ENCODE data around the gene SERAC1. TPM values are rescaled to one million over a fixed set of nuclear protein-coding genes. Genes with fewer than 3 reads are reported as not detected.
A peak's percentile ranks its signal among the peaks of the same experiment; 100 is the strongest.

Gene SERAC1
- total and polyA plus RNA-seq, 7 donors: 3.6 to 15.0 (median 9.6) TPM

DNA sequence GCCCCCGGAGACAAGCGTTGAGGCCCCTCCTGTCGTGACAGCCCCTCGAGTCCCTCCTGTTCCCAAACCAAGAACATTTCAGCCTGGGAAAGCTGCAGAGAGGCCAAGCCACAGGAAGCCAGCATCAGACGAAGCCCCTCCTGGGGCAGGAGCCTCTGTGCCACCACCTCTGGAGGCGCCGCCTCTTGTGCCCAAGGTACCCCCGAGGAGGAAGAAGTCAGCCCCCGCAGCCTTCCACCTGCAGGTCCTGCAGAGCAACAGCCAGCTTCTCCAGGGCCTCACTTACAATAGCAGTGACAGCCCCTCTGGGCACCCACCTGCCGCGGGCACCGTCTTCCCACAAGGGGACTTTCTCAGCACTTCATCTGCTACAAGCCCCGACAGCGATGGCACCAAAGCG is 72.4 kb downstream of the SERAC1 start:
- H3K27ac ChIP-seq: no peak overlapping the region
- no peaks in the 10 kb centered on the region for H3K4me1 ChIP-seq
- no peak overlapping the region for H3K4me3 ChIP-seq
- no peaks in the 10 kb centered on the region for H3K27me3 ChIP-seq
- 96% methylated on average over 15 of the region's 15 CpGs for WGBS, 2 donors
- TF ChIP-seq, protein P1, sequence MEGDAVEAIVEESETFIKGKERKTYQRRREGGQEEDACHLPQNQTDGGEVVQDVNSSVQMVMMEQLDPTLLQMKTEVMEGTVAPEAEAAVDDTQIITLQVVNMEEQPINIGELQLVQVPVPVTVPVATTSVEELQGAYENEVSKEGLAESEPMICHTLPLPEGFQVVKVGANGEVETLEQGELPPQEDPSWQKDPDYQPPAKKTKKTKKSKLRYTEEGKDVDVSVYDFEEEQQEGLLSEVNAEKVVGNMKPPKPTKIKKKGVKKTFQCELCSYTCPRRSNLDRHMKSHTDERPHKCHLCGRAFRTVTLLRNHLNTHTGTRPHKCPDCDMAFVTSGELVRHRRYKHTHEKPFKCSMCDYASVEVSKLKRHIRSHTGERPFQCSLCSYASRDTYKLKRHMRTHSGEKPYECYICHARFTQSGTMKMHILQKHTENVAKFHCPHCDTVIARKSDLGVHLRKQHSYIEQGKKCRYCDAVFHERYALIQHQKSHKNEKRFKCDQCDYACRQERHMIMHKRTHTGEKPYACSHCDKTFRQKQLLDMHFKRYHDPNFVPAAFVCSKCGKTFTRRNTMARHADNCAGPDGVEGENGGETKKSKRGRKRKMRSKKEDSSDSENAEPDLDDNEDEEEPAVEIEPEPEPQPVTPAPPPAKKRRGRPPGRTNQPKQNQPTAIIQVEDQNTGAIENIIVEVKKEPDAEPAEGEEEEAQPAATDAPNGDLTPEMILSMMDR (IDR thresholded peaks at IDR 0.05): no peak
- TF ChIP-seq POLR2AphosphoS5 (IDR thresholded peaks at IDR 0.05): no peak
- no peak for TF ChIP-seq EP300 (IDR thresholded peaks at IDR 0.05)
- TF ChIP-seq POLR2A (IDR thresholded peaks at IDR 0.05): no peak
- no peak for DNase-seq
- H3K36me3 ChIP-seq: peaks cover 6 to 56% (median 20%) of the 10 kb centered on the region in 4 donors
- no peaks in the 10 kb centered on the region for H3K9me3 ChIP-seq
- intact Hi-C loops (cut with DNase I): no loop called here

DNA sequence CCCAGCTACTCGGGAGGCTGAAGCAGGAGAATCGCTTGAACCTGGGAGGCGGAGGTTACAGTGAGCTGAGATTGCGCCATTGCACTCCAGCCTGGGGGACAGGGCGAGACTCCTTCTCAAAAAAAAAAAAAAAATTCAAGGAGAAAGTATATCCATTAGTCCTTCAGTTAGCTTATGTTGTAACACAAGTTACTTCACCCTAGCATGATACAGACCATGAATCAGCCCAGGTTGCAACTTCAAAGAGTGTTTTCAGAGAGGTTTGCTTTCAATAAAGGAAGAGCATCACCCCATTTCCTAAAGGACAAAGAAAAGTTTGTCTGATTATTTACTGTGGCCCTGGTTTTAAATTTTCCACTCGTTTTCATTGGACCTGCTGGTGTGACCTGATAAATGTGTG is 73.0 kb downstream of the SERAC1 start:
- intact Hi-C loops (cut with DNase I): no loop called here
- no peak overlapping the region for H3K27ac ChIP-seq
- no peaks in the 10 kb centered on the region for H3K4me1 ChIP-seq
- no peak overlapping the region for H3K4me3 ChIP-seq
- peaks cover 6 to 56% (median 20%) of the 10 kb centered on the region in 4 donors for H3K36me3 ChIP-seq
- no peaks in the 10 kb centered on the region for H3K9me3 ChIP-seq
- no peaks in the 10 kb centered on the region for H3K27me3 ChIP-seq
- TF ChIP-seq EP300 (IDR thresholded peaks at IDR 0.05): no peak
- no peak for TF ChIP-seq POLR2AphosphoS5 (IDR thresholded peaks at IDR 0.05)
- TF ChIP-seq, protein P1 (IDR thresholded peaks at IDR 0.05): no peak
- no peak for TF ChIP-seq POLR2A (IDR thresholded peaks at IDR 0.05)
- no peak for DNase-seq
- WGBS, 2 donors: 93 to 94% methylated on average over 6 of the region's 6 CpGs

DNA sequence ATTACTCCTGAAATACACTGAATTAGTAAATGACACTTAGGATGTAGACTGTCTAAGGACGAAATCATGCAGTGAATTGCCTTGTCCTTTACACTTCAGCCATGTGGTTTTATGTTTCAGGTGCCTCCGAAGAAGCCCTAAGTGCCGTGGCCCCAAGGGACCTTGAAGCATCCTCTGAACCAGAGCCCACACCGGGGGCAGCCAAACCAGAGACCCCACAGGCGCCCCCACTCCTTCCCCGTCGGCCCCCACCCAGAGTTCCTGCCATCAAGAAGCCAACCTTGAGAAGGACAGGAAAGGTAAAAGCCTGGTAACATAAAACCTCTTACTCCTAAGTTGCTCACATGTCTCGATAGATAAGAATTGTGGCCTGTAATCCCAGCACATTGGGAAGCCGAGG is 75.3 kb downstream of the SERAC1 start:
- Histone ChIP-seq H3K9me3 (no peaks in the 10 kb centered on the region), H3K36me3 (peaks cover 6 to 56% (median 22%) of the 10 kb centered on the region in 4 donors), H3K4me3 (no peak overlapping the region), H3K4me1 (peaks cover 0 to 5% (median 0%) of the 10 kb centered on the region in 4 donors), H3K27me3 (no peaks in the 10 kb centered on the region), H3K27ac (no peak overlapping the region)
- WGBS, 2 donors: 95 to 97% methylated on average over 9 of the region's 9 CpGs
- no peak for DNase-seq
- intact Hi-C loops (cut with DNase I): no loop called here
- TF ChIP-seq POLR2AphosphoS5 (IDR thresholded peaks at IDR 0.05) (no peak), EP300 (IDR thresholded peaks at IDR 0.05) (no peak)

DNA sequence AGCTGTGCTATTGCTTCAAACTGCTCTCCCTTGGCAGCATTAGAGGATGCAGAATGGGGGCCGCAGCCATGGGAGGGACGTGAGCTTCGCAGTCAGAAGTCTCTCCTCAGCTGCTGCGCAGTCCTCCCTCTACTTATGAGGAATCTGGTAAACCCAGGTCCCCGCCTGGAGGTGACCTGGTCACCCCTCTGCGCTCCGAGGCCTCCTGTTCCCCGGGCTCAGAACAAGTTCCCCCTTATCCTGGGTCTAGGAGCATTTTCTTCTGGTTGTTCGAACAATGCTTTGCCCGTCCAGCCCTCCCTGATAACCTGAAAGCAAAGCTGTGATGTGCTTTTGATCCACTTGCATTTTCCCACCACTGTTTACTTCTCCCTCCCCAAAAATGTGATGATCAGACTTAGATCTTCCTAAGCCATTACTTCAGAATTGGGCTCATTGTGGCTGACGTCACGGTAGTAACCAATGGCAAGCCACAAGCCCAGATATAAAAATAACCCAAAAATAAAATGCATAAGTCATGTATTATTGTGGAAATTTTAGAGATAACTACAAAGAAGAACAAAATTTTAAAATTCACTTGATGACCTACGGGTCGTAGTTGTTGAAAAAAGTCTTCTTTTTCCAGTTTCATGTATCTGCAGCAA is 80.7 kb downstream of the SERAC1 start:
- Histone ChIP-seq H3K9me3 (no peaks in the 10 kb centered on the region), H3K36me3 (peaks cover 8 to 51% (median 12%) of the 10 kb centered on the region in 4 donors), H3K27ac (peak overlapping the region in 3 of 4 donors; percentile 32 to 53 (median 41)), H3K27me3 (no peaks in the 10 kb centered on the region), H3K4me1 (peaks cover 0 to 24% (median 13%) of the 10 kb centered on the region in 4 donors), H3K4me3 (peak overlapping the region in 2 of 4 donors; percentile 26)
- WGBS, 2 donors: 89 to 94% methylated on average over 14 of the region's 14 CpGs
- no peak for DNase-seq
- intact Hi-C loops (cut with DNase I): no loop called here
- TF ChIP-seq EP300 (IDR thresholded peaks at IDR 0.05) (no peak), POLR2AphosphoS5 (IDR thresholded peaks at IDR 0.05) (no peak), POLR2A (IDR thresholded peaks at IDR 0.05) (no peak)
- TF ChIP-seq, protein P1 (IDR thresholded peaks at IDR 0.05): no peak

DNA sequence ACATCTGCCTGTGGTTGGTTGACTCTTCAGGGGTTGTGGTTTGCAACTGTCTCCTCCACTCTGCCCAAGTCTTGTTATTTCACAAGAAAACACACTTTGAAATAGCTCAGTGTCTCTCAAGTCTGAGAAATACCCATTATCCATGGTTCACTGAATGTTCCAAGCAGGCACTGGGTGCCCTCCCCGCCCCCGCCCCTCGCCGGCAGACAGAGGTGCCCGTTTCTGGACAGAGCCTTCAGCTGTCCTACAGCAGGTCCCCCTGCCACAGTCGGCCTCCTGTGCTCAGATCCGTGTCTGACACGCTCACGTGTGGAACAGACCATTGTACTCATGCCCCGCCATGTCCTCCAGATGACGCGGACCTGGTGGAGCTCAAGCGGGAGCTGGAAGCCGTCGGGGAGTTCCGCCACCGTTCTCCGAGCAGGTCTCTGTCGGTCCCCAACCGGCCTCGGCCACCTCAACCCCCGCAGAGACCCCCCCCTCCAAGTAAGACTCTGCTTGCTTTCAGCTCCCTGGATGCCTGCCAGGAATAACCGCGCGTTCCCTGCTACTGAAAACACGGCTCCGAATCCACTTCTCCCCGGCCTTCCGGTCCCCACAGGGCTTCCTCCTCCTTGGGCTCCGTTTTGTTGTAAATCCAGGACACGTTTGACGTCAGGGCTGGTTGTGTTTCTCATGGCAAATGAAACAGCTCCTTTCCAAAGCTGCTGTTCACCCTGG is 81.4 kb downstream of the SERAC1 start:
- H3K4me1 ChIP-seq: peaks cover 0 to 24% (median 13%) of the 10 kb centered on the region in 4 donors
- peak overlapping the region in 3 of 4 donors; percentile 32 to 53 (median 41) for H3K27ac ChIP-seq
- peak; percentile 83 for DNase-seq
- intact Hi-C loops (cut with DNase I): no loop called here
- peak overlapping the region in 3 of 4 donors; percentile 13 to 26 (median 26) for H3K4me3 ChIP-seq
- H3K9me3 ChIP-seq: no peaks in the 10 kb centered on the region
- H3K27me3 ChIP-seq: no peaks in the 10 kb centered on the region
- H3K36me3 ChIP-seq: peaks cover 8 to 47% (median 12%) of the 10 kb centered on the region in 4 donors
- no peak for TF ChIP-seq EP300 (IDR thresholded peaks at IDR 0.05)
- peak in 1 of 4 donors; percentile 31 for TF ChIP-seq POLR2AphosphoS5 (IDR thresholded peaks at IDR 0.05)
- TF ChIP-seq, protein P1 (IDR thresholded peaks at IDR 0.05): no peak
- no peak for TF ChIP-seq POLR2A (IDR thresholded peaks at IDR 0.05)
- WGBS, 2 donors: 79 to 89% methylated on average over 32 of the region's 32 CpGs
